RWPE2 (cell line): ENCODE results near the gene RNF225.

Experiments
- ATAC-seq: fragments of 200-7000 bp; cut with Tn5 transposase; 3 replicates; pipeline ENCODE4 v1.9.1; 2021; ENCODE audit warnings: low read depth
- DNase-seq: peaks from one replicate; pipeline ENCODE4 v3.0.0-alpha.2; 2020; ENCODE audit warnings: low spot score
- H3K27ac ChIP-seq: fragments of 450-650 bp; 2 replicates; pipeline ENCODE4 v1.5.1; 2017; ENCODE audit warnings: mild to moderate bottlenecking; ENCODE audit not compliant: poor library complexity, severe bottlenecking
- H3K27me3 ChIP-seq: fragments of 250-450 bp; sonication (Bioruptor Pico); 2 replicates; pipeline ENCODE4 v1.5.1; 2021; ENCODE audit warnings: mild to moderate bottlenecking, moderate library complexity; ENCODE audit not compliant: insufficient read depth, poor library complexity, severe bottlenecking
- H3K36me3 ChIP-seq: fragments of 250-450 bp; sonication (Bioruptor Pico); 2 replicates; pipeline ENCODE4 v1.5.1; 2020; ENCODE audit warnings: low read depth, mild to moderate bottlenecking, moderate library complexity
- H3K4me1 ChIP-seq: fragments of 250-450 bp; sonication (Bioruptor Pico); 2 replicates; pipeline ENCODE4 v1.5.1; 2021; ENCODE audit warnings: mild to moderate bottlenecking, moderate library complexity; ENCODE audit not compliant: insufficient read depth, poor library complexity, severe bottlenecking
- H3K4me3 ChIP-seq: fragments of 250-450 bp; sonication (Bioruptor Pico); 2 replicates; pipeline ENCODE4 v1.5.1; 2021; ENCODE audit warnings: mild to moderate bottlenecking, moderate library complexity; ENCODE audit not compliant: severe bottlenecking
- H3K9me3 ChIP-seq: fragments of 250-450 bp; sonication (Bioruptor Pico); 2 replicates; pipeline ENCODE4 v1.5.1; 2021; ENCODE audit warnings: mild to moderate bottlenecking, moderate library complexity; ENCODE audit not compliant: severe bottlenecking
- CTCF ChIP-seq: fragments of 450-650 bp; IDR thresholded peaks from one replicate; pipeline ENCODE4 v1.5.1; 2017; ENCODE audit warnings: mild to moderate bottlenecking, moderate library complexity; ENCODE audit not compliant: poor library complexity, severe bottlenecking

The RNF225 gene

GRCh38 chr19:58406818-58407657, 11.6 kb downstream of the RNF225 start:
- Histone ChIP-seq H3K27ac (peak overlapping the region; percentile 57), H3K4me1 (peaks cover 4% of the 10 kb centered on the region), H3K4me3 (peak overlapping the region; percentile 86), H3K27me3 (no peaks in the 10 kb centered on the region), H3K36me3 (no peaks in the 10 kb centered on the region; the same call in 1 of the 2 replicates), H3K9me3 (no peaks in the 10 kb centered on the region)
- no peak for ATAC-seq
- TF ChIP-seq CTCF = peak; percentile 27
- no peak for DNase-seq

- peak overlapping the region; percentile 57 for H3K27ac ChIP-seq
- H3K4me3 ChIP-seq = peak overlapping the region; percentile 86
- DNase-seq (no peak), ATAC-seq (peak; percentile 37)
- TF ChIP-seq CTCF = no peak
- H3K36me3 ChIP-seq = peaks cover 3% of the 10 kb centered on the region
- no peaks in the 10 kb centered on the region for H3K9me3 ChIP-seq
- H3K4me1 ChIP-seq = no peaks in the 10 kb centered on the region
- no peaks in the 10 kb centered on the region for H3K27me3 ChIP-seq
These were observed 12.2 kb downstream of the RNF225 start for GRCh38 chr19:58407658-58408151.

GRCh38 chr19:58408152-58409009, 12.9 kb downstream of the RNF225 start, which contains the start of gene ZNF584:
Gene ZNF584, plus strand, starts transcription at chr19:58408649. Its CDS starts 499 bp downstream, at chr19:58409148.
- peaks cover 7% of the 10 kb centered on the region for H3K36me3 ChIP-seq
- no peaks in the 10 kb centered on the region for H3K4me1 ChIP-seq
- no peaks in the 10 kb centered on the region for H3K27me3 ChIP-seq
- peak; percentile 7 for TF ChIP-seq CTCF
- ATAC-seq (peak; percentile 91), DNase-seq (peak; percentile 95)
- peak within 1 kb of the TSS; percentile 57 for H3K27ac ChIP-seq
- H3K4me3 ChIP-seq = peak within 1 kb of the TSS; percentile 86
- H3K9me3 ChIP-seq = no peaks in the 10 kb centered on the region

GRCh38 chr19:58409010-58409790, 13.7 kb downstream of the RNF225 start:
- TF ChIP-seq CTCF = no peak
- peaks cover 7% of the 10 kb centered on the region for H3K36me3 ChIP-seq
- peak overlapping the region; percentile 86 for H3K4me3 ChIP-seq
- no peaks in the 10 kb centered on the region for H3K4me1 ChIP-seq
- peak overlapping the region; percentile 57 for H3K27ac ChIP-seq
- no peak for DNase-seq
- no peaks in the 10 kb centered on the region for H3K9me3 ChIP-seq
- H3K27me3 ChIP-seq = no peaks in the 10 kb centered on the region
- ATAC-seq = peak; percentile 42
